DMS114 treated with DMSO at 0.1 percent for 48 hours (cell line): ENCODE data around the gene EID3.
"Not testable (repeated sequence)": the region's sequence is repeated elsewhere in the genome, so short reads cannot be mapped to it uniquely, and the experiment has no call there.

Experiments used
- DNase-seq: peaks from one replicate; lab custom pipeline; 2025; ENCODE audit not compliant: unreplicated experiment; lab: John Stamatoyannopoulos, UW

Gene EID3

DNA sequence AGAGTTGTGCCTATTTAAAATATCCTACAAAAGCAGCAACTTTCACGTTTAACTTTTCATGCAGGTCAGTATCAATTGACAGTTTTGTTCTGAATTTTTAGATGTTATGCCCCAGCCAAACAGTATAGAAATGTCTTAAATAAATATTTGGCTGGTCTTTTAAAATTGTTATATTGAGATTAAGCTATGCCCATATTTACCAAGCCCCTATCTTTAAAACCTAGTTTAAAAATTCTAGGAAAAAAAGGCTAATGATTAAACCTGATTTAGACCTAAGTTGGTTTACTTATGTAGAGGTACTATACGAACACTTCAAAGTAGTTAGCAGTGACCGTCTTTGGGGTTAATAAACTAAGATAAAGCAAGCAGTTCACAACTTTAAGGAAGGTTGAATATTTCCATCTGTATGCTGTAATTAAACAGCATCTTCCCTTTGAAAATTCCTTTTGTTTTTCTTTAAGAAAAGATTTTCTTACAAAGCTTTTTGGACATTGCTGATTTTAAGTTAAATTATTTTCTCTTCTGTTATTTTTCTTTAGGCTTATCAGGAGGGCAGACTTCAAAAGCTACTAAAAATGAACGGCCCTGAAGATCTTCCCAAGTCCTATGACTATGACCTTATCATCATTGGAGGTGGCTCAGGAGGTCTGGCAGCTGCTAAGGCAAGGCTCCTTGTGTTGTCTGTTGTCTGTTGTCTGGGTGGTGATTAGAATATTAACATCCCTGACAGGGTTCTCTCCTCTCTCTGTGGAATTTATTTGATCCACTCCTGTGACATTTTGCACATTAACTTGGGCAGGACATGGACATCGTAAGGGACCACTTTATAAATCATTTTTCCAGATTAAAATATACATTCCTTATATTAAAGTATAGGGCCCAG is 7.5 kb downstream of the EID3 start:
- no peak for DNase-seq

DNA sequence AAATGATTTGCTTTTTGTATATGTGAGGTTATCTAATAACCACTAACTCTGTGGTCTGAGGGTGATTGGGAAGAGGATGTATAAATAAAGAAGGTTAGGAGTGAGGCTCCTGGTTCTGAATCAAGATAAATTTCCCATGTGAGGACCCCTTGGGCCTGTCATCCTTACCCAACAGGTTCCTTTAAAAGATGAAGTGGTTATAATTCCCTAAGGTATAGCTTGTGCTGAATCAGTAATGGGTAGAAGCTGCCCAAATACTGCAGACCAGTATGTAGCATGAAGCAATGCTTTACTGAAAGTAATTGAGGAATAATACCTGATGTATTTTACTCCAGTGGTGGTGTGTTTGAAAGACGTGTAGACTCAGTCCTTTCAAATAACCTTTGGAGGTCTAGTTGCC is 8.7 kb downstream of the EID3 start:
- DNase-seq: no peak

DNA sequence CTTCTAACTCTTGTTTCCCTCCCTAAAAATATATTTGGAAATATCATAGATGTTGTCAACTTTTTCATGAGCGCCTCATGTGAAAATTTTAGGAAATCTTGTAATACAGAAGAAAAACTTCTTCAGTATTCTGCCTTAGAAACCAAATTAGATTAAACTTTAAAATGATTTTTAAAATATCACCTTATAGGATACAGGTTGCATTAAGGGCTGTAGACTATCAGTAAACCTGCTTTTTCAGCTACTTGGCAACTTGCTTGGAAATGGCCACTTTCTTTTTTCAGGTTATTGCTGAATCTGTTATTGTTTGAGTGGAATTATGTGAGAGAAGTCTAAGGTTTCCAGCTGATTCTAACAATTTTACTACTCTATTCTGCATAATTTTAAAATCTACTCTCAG is 9.1 kb downstream of the EID3 start:
- DNase-seq: no peak

DNA sequence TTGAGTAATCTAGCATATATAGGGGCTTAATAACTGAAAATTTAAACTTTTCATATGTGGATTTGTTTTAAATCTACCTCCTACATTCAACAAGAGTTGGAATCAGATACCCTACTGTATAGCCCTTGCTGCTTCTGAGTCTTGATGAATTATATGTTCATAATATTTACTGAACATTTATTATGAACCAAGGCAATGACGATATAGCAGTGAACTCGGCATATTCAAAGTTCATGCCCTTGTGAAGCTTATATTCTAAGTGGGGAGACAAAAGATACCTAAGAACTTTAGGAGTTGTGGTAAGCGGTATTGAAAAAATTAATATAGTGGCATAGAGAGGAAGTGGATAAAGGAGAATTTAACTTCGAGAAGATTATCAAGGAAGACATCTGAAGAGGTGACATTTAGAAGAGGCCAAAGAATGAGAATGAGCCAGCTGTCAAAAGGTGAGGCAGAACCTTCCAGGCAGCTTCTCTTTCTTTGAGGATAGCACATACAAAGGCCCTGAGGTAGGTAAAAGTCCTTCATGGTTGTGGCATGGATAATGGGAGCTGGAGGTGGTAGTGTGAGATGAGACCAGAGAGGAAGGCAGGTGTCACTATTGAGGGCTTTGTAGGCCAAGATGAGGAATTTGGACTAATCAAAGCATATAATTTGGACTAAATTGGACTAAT is 10.2 kb downstream of the EID3 start:
- no peak for DNase-seq

DNA sequence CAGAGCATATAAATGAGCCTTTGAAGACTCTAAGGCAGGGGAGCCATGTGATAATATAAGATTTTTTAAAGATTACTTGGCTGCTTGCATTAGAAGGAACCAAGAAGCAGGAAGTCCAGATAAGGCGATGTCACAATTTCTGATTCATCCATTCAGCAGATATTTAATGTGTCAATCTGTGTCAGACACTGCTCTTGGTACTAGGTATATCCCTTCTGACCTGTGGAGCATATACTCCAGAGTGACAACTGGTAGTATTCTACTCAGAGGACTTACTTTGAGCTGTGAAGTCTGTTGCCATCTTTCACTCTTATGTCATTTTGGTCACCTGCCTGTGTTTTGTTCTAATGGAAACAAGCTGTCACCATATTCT is 10.7 kb downstream of the EID3 start:
- no peak for DNase-seq

DNA sequence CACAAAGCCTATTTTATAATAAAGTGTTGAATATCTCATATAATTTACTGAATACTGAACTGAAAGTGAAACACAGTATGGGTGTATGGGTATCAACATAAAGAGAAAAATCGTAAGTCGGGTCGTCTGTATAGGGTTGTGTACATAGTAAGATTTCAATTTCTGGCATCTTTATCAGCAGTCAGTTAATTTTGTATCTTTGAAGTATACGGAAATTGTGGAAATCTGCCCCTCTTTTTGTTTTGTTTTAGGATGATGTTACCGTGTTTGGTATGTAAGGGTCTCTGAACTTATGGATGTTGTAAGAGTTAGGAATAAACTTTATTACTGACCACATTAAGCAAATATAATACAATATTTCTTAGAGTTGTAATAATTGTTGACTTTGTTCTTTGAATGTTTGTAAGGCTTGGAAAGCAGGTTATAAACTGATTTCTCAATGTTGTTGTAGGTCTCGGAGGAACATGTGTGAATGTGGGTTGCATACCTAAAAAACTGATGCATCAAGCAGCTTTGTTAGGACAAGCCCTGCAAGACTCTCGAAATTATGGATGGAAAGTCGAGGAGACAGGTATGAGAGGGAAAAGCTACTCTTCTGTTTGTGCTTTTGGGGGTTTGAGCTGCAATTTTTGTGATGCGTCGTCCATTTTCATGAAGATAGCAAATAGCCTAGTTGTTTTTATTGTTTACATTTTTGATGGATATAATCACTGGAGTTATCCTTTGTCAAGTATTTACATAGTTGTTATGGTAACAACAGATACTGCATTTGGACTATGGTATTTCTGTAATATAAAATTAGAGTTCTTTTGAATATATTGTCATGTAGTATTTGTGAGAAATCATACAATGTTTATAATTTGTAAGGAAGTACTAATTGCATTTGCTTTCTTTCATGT is 12.0 kb downstream of the EID3 start:
- DNase-seq: no peak

DNA sequence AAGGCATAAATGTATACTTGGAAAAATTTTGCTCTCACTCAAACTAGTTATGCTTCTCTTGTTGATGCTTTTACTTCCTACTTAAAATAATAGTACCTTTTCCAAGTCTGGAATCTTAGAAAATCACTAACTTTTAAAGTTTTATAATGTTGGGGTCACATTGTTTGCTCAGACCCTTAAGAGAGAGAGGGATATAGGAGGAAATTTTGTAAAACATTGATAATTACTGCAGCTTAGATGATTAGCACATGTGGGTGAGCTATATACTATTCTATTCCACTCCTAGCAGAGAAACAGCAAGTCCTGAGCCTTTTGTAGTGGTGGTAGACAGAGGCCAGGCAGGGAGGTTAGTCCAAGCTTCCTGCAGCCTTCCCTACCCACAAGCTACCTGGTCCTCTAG is 13.4 kb downstream of the EID3 start:
- no peak for DNase-seq

DNA sequence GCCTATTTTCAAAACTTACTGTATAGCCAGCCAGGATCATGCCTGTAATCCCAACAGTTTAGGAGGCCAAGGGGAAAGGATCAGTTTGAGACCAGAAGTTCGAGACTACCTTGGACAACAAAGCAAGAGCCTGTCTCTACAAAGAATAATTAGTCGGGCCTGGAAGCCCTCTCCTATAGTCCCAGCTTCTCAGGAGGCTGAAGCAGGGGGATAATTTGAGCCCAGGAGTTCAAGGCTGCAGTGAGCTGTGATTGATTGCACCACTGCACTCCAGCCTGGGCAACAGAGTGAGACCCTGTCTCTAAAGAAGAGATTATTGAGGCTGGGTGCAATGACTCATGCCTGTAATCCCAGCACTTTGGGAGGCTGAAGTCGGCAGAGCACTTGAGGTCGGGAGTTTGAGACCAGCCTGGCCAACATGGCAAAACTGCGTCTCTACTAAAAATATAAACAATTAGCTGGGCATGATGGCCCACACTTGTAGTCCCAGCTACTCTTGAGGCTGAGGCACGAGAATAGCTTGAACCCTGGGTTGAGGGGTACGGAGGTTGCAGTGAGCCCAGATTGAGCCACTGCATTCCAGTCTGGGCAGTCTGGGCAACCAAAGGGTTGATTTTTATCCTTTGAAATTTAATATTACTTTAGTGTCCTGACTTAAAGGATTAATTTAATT is 14.1 kb downstream of the EID3 start:
- no peak for DNase-seq

DNA sequence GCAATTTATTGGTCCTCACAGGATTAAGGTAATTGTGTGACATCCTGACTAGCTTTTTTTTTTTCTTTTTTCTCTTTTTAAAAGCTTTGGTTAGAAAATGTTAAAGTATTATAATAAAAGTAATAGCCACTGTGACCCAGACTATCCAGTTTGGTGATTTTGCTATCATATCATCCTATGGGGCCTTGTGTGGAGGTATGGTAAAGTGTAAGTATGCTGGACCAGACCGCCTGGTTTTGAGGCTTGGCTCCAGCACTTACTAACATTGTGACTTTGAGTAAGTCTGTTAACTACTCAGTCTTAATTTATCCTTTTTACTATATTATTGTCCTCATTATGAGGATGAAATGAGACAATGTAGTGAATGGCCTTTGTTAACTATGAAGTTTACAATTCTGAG is 15.5 kb downstream of the EID3 start:
- DNase-seq: no peak

DNA sequence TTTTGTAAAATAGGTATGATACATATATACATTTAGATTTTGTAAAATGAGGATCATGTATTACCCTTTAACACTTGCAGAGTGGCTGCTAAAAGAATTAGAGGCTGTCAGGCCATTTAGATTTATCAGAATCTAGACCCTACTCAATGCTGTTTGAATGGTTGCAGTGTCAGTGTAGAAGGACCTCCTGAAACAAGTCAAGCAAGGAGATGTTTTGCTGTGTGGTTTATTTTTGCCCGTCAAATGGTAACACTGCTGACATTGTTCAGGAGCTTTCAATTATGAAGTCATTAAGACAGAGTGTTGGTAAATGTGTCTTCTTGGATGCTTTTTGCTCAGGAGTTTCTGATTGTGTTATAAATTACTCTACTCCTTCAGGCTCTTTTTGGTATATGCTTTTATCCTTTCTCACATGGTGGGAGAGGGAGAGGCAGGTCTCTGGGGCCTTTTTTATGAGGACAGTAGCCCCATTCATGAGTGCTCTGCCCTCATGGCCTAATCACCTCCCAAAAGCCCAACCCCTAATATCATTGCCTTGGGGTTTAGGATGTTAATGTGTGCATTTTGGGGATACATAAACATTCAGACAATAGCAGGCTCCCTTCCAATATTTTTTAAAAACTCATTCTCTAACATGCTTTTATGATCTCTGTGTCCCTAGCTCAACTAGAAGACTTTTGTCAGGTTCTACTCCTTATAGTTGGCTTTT is 16.5 kb downstream of the EID3 start:
- DNase-seq: no peak

DNA sequence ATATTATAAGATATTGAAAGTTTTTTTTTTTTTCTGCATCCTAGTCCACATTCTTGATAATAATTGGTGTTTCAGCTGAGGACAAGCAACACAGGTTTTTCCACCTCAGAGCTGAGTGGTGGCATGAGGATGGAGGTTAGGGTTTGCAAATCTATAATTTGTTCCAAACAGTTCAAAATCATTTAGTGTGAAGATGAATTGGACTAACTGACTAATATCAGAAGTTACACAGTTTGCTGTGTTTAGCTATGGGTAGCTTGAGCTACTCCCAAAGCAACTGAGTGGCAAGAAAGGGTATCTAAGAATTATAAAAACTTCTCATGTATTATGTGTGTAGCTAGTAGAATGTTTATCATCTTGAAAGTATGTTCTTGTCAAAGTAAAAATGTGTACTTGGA is 17.1 kb downstream of the EID3 start:
- no peak for DNase-seq

DNA sequence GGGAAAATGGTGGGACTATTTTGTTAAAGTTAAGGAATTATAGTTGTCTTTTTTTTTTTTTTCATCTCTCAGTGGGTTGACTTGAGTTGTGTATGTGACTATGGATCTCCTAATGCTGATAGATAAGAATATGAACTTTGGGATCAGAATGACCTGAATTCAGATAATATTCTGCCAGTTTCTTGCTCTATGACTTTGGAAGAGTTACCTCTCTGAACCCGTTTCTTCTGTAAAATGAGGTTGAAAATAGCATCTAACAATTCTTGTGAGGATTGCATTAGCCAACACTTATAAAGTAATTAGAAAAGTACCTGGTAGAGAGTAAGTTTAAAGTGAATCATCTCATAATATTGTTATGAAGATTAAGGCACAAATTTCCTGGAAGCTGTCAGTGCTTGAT is 18.4 kb downstream of the EID3 start:
- no peak for DNase-seq

DNA sequence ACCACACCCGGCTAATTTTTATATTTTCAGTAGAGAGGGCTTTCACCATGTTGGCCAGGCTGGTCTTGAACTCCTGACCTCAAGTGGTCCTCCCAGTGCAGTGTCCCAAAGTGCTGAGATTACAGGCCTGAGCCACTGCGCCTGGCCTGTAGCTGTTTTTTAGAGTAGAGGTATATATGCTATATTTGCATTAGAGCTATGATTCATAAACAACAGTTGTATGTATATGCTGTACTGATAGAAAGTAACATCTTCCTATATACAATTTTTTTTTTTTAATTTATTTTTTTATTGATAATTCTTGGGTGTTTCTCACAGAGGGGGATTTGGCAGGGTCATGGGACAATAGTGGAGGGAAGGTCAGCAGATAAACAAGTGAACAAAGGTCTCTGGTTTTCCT is 19.0 kb downstream of the EID3 start:
- not testable (repeated sequence) for DNase-seq

DNA sequence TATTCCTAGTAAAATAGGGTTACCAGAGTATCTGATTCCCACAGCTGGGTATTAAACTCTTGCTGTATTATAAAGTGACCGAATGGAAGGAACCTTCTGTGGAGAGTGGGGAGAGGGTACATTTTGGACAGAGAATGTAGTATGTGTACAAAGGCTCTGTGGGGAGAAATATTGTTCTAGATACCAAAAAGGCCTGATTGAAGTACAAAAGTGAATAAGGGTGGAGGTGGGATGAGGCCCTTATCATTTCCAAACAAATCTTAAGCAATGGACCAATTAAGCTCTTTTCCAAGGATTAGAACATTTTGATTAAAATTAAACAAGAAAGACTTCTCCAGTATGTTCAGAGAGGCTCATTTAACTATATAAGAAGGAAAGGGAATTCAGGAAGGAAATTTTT is 20.4 kb downstream of the EID3 start:
- no peak for DNase-seq

DNA sequence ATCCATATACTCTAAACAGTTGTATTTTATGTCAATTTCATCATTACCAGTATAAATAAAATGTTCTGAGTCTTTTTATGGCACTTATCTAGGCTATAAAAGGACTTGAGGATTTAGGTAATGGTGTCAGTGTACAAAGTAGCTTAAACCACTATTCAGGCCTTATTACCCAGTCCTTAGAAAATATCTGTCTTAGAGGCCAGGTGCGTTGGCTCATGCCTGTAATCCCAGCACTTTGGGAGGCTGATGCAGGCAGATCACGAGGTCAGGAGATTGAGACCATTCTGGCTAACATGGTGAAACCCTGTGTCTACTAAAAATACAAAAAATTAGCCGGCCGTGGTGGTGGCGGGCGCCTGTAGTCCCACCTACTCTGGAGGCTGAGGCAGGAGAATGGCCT is 24.7 kb downstream of the EID3 start:
- not testable (repeated sequence) for DNase-seq

DNA sequence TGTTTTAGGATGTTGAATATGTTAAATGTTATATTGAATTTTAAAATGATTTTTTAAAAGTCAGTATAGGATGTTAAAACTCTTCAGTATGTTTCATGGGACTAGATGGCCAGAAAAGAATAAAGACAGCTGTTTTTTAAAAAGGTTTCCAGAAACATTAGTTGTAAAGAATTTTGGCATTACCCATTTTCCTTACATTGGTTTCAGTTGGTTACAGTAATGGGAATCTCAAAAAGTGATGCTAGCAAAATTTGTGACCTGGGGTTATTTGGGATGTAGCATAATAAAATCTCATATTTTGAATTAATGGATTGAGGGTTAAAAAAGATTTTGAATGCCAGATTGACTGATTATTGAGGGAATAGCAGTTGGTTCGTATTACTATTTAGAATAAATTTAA is 25.3 kb downstream of the EID3 start:
- no peak for DNase-seq

DNA sequence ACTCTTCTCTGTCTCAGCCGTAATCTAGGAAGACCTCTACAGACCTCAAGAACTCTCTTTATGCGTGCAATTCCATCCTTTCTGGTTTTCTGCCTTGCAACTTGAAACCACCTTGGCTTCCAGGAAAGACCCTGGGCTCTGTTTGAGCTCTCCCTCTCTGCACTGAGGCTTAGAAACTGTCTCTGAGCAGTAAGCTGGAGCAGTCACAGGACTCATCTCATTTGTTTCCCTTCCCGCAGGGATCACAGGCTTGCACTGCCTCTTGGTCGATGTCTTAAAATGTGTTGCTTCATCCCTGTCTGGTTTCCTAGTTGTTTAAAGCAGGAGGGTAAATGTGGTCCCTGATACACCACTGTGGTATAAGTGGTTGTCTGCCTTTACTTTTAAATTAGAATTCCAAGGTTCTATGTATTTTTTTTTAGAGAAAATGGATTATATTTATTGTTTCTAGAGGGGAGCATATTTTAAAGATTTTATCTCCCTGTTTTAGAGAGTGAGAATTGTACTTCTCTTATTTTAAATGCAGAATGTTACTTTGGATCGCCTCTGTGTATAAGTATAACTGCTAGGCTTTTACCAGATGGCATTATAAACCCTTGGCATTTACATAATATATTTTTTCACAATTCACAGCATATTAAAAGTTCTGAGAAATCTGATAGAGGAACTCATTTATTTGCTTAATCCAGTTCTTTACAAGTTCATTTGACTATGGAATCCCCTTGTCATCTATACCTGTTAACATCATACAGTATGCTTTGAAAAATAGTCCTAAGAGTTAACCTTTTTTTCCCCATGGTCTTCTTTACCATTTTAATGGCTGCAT is 26.4 kb downstream of the EID3 start:
- DNase-seq: no peak

DNA sequence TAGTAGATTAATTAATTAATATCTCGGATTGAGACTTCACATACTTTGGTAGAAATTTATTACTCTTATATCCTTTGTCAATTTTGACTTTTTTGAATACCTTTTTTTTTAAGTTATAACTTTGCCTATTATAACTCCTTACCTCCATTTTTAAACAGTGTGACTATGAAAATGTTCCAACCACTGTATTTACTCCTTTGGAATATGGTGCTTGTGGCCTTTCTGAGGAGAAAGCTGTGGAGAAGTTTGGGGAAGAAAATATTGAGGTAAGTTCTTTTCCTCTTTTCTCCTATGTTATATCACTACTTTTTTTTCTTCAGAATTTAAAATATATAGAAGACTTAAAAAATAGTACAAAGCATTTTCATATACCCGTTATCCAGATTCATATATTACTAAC is 27.8 kb downstream of the EID3 start:
- DNase-seq: no peak

DNA sequence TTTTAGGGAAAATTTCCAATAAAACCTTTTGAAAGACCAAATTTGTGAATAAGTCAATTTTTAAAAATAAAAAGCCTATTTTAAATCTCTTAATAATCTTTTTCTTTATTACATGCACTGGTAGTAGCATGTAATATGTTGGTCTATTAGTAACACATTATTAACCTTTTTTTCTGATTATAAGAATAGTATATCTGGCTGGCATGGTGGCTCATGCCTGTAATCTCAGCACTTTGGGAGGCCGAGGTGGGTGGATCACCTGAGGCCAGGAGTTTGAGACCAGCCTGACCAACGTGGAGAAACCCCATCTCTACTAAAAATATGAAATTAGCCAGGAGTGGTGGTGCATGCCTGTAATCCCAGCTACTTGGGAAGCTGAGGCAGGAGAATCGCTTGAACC is 28.7 kb downstream of the EID3 start:
- DNase-seq: not testable (repeated sequence)
